ENCODE data around the gene CTNNA1. TPM values are rescaled to one million over a fixed set of nuclear protein-coding genes. Genes with fewer than 3 reads are reported as not detected.

CTNNA1 gene
- total and polyA plus RNA-seq, 4 donors = 115 to 480 (median 302) TPM

- 11 to 19% methylated on average over 6 of the region's 6 CpGs for WGBS, 2 donors
- no peaks in the 10 kb centered on the region for H3K9me3 ChIP-seq (ENCODE audit: control insufficient read depth in 4 of 4, insufficient read depth in 3 of 4, low read length in 3 of 4)
- ATAC-seq (ENCODE audit: insufficient read depth, low FRiP score) (no peak), DNase-seq (no peak)
- H3K27me3 ChIP-seq (ENCODE audit: control insufficient read depth in 3 of 3, insufficient read depth in 3 of 3, low read length in 2 of 3) = no peaks in the 10 kb centered on the region
- no peak overlapping the region for H3K4me3 ChIP-seq
- TF ChIP-seq CTCF (IDR thresholded peaks at IDR 0.05; ENCODE audit: control extremely low read depth, extremely low read depth) = no peak
- H3K27ac ChIP-seq (ENCODE audit: low read depth in 1 of 2, low read length in 1 of 2) = peak overlapping the region; percentile 53 to 55
- H3K9ac ChIP-seq (ENCODE audit: insufficient read depth in 1 of 2, low read length in 2 of 2) = peak overlapping the region in 1 of 2 donors; percentile 77
- H3K4me1 ChIP-seq (ENCODE audit: control insufficient read depth in 5 of 5, insufficient read depth in 5 of 5, low read length in 5 of 5) = peaks cover 7 to 80% (median 48%) of the 10 kb centered on the region in 5 donors
- peaks cover 0 to 3% (median 1%) of the 10 kb centered on the region in 4 donors for H3K36me3 ChIP-seq (ENCODE audit: control insufficient read depth in 4 of 4, insufficient read depth in 4 of 4, low read length in 4 of 4)
These were observed 199.7 kb downstream of the CTNNA1 start for GRCh38 chr5:138952962-138953361.

- H3K9ac ChIP-seq (ENCODE audit: insufficient read depth in 1 of 2, low read length in 2 of 2) = peak overlapping the region in 1 of 2 donors; percentile 77
- WGBS, 2 donors = 28% methylated on average over 14 of the region's 14 CpGs
- ATAC-seq (ENCODE audit: insufficient read depth, low FRiP score) (peak; percentile 62), DNase-seq (peak; percentile 97 to 98 (median 97))
- peaks cover 0 to 3% (median 0%) of the 10 kb centered on the region in 4 donors for H3K36me3 ChIP-seq (ENCODE audit: control insufficient read depth in 4 of 4, insufficient read depth in 4 of 4, low read length in 4 of 4)
- H3K4me1 ChIP-seq (ENCODE audit: control insufficient read depth in 5 of 5, insufficient read depth in 5 of 5, low read length in 5 of 5) = peaks cover 7 to 73% (median 46%) of the 10 kb centered on the region in 5 donors
- TF ChIP-seq CTCF (IDR thresholded peaks at IDR 0.05; ENCODE audit: control extremely low read depth, extremely low read depth) = no peak
- H3K4me3 ChIP-seq = no peak overlapping the region
- no peaks in the 10 kb centered on the region for H3K27me3 ChIP-seq (ENCODE audit: control insufficient read depth in 3 of 3, insufficient read depth in 3 of 3, low read length in 2 of 3)
- no peaks in the 10 kb centered on the region for H3K9me3 ChIP-seq (ENCODE audit: control insufficient read depth in 4 of 4, insufficient read depth in 3 of 4, low read length in 3 of 4)
- peak overlapping the region; percentile 53 to 55 for H3K27ac ChIP-seq (ENCODE audit: low read depth in 1 of 2, low read length in 1 of 2)
These were observed 200.4 kb downstream of the CTNNA1 start for GRCh38 chr5:138953387-138954256.

- Histone ChIP-seq H3K9me3 (ENCODE audit: control insufficient read depth in 4 of 4, insufficient read depth in 3 of 4, low read length in 3 of 4) (no peaks in the 10 kb centered on the region), H3K4me1 (ENCODE audit: control insufficient read depth in 5 of 5, insufficient read depth in 5 of 5, low read length in 5 of 5) (peaks cover 7 to 65% (median 42%) of the 10 kb centered on the region in 5 donors), H3K4me3 (no peak overlapping the region), H3K36me3 (ENCODE audit: control insufficient read depth in 4 of 4, insufficient read depth in 4 of 4, low read length in 4 of 4) (peaks cover 0 to 3% (median 0%) of the 10 kb centered on the region in 4 donors), H3K27ac (ENCODE audit: low read depth in 1 of 2, low read length in 1 of 2) (peak overlapping the region; percentile 53 to 55), H3K9ac (ENCODE audit: insufficient read depth in 1 of 2, low read length in 2 of 2) (no peak overlapping the region), H3K27me3 (ENCODE audit: control insufficient read depth in 3 of 3, insufficient read depth in 3 of 3, low read length in 2 of 3) (no peaks in the 10 kb centered on the region)
- ATAC-seq (ENCODE audit: insufficient read depth, low FRiP score) (no peak), DNase-seq (peak in 1 of 3 donors; percentile 34)
- WGBS, 2 donors = 81 to 85% methylated on average over 4 of the region's 4 CpGs
- no peak for TF ChIP-seq CTCF (IDR thresholded peaks at IDR 0.05; ENCODE audit: control extremely low read depth, extremely low read depth)
These were observed 201.2 kb downstream of the CTNNA1 start for GRCh38 chr5:138954257-138955012.

All from lung (tissue), 12 donors.